ENCODE measurements around the gene FN1.

- TF ChIP-seq GATA2 (IDR thresholded peaks at IDR 0.05; ENCODE audit: low read depth, low read length) (no peak), GATA3 (IDR thresholded peaks at IDR 0.05; ENCODE audit: low read depth, low read length) (no peak)
Observed at GRCh38 chr2:215392687-215393270, 43.1 kb downstream of the FN1 start.

Measured in SH-SY5Y (cell line).